Measurements from ENCODE around the gene SLC6A3.

DNA sequence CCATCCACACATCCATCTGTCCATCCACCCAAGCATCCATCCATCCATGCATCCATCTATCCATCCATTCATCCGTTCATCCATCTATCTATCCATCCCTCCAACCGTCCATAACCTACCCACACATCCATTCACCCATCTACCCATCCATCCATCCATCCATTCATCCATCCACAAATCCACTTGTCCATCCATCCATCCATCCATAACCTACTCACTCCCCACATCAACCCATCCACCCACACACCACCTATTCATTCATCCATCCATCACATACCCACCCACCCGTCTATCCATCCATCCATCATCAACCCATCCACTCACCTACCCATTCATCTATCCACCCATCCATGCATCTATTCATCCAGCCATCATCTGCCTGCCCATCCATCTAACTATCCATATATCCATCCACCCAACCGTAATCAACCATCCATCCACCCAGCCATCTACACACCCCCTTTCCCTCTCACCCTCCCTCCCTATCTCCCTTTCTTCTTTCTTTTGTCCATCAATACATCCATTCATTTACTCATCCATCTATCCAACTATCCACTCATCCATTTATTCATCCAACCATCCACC is 56.8 kb downstream of the SLC6A3 start:
- no peak for TF ChIP-seq CTCF (IDR thresholded peaks at IDR 0.05)
- no peak for TF ChIP-seq POLR2A (IDR thresholded peaks at IDR 0.05)
- no peak for TF ChIP-seq EP300 (IDR thresholded peaks at IDR 0.05)

Measured in tibial nerve (tissue), 4 donors.